SK-N-SH (cell line): ENCODE results near the gene MYO1C. TPM values are rescaled to one million over a fixed set of nuclear protein-coding genes. Genes with fewer than 3 reads are reported as not detected.
"Not testable (repeated sequence)": the region's sequence is repeated elsewhere in the genome, so short reads cannot be mapped to it uniquely, and the experiment has no call there.

Experiments used
- CTCF ChIA-PET: fragments of 300-600, 350-600 bp; formaldehyde crosslinking; extraction: SDS; loops from one replicate; lab custom pipeline; 2021; lab: Yijun Ruan, JAX
- POLR2A ChIA-PET: fragments of 350-600 bp; sonication (Branson Sonifier 250); formaldehyde crosslinking; extraction: SDS; loops from one replicate; lab custom pipeline; 2020; ENCODE audit warnings: antibody characterized with exemption, inconsistent platforms; lab: Yijun Ruan, JAX
- DNase-seq: peaks from one replicate; pipeline ENCODE4 v3.0.0; 2012
- H2AFZ ChIP-seq: fragments of 200-600 bp; sonication (generic); 2 replicates; pipeline ENCODE4 v1.8.1; 2016; ENCODE audit warnings: antibody characterized with exemption, mild to moderate bottlenecking, low read depth
- H3F3A ChIP-seq: fragments of 200-600 bp; sonication (generic); replicated peaks from 2 replicates; pipeline ENCODE3; 2016; ENCODE audit warnings: antibody characterized with exemption, mild to moderate bottlenecking; ENCODE audit not compliant: insufficient read depth
- H3K27ac ChIP-seq, 2 experiments: fragments of 200-500 bp in 1 of 2; fragments of 200-600 bp in 1 of 2; sonication (Bioruptor generic) in 1 of 2; sonication (generic), shearing (Covaris generic) in 1 of 2; 2 replicates each; pipeline versions ENCODE4 v1.5.1 to v1.6.1; 2014 to 2016; ENCODE audit warnings: low read depth in 2 of 2, inconsistent platforms in 1 of 2, low read length in 1 of 2, mild to moderate bottlenecking in 1 of 2, mixed read lengths in 1 of 2
- H3K27me3 ChIP-seq: fragments of 200-600 bp; sonication (generic), shearing (Covaris generic); 2 replicates; pipeline ENCODE4 v1.6.1; 2016; ENCODE audit warnings: mixed run types; ENCODE audit not compliant: insufficient read depth
- H3K36me3 ChIP-seq, 2 experiments: fragments of 200-500 bp in 1 of 2; fragments of 200-600 bp in 1 of 2; sonication (Bioruptor generic) in 1 of 2; sonication (generic) in 1 of 2; replicated peaks in 1 of 2; 2 replicates each; pipeline versions ENCODE3 to v1.5.1; 2014 to 2016; ENCODE audit warnings: low read length in 1 of 2, mild to moderate bottlenecking in 1 of 2; ENCODE audit not compliant: insufficient read depth in 2 of 2, control insufficient read depth in 1 of 2
- H3K4me1 ChIP-seq, 2 experiments: fragments of 200-500 bp in 1 of 2; fragments of 200-600 bp in 1 of 2; sonication (Bioruptor generic) in 1 of 2; sonication (generic), shearing (Covaris generic) in 1 of 2; 2 replicates each; pipeline versions ENCODE4 v1.5.1 to v1.6.1; 2014 to 2016; ENCODE audit warnings: low read depth in 1 of 2, low read length in 1 of 2, mixed run types in 1 of 2; ENCODE audit not compliant: insufficient read depth in 2 of 2, control insufficient read depth in 1 of 2
- H3K4me2 ChIP-seq: fragments of 200-600 bp; sonication (generic), shearing (Covaris generic); 2 replicates; pipeline ENCODE4 v1.6.1; 2017; ENCODE audit warnings: mixed run types
- H3K4me3 ChIP-seq, 2 experiments: fragments of 200-500 bp in 1 of 2; fragments of 200-600 bp in 1 of 2; sonication (Bioruptor generic) in 1 of 2; sonication (generic), shearing (Covaris generic) in 1 of 2; 2 replicates each; pipeline versions ENCODE4 v1.5.1 to v1.8.1; 2014 to 2016; ENCODE audit warnings: low read depth in 2 of 2, inconsistent platforms in 1 of 2, low read length in 1 of 2, mild to moderate bottlenecking in 1 of 2, mixed read lengths in 1 of 2, moderate library complexity in 1 of 2
- H3K79me2 ChIP-seq: fragments of 200-600 bp; sonication (generic); 2 replicates; pipeline ENCODE4 v1.8.1; 2017; ENCODE audit warnings: mild to moderate bottlenecking; ENCODE audit not compliant: insufficient read depth
- H3K9ac ChIP-seq: fragments of 200-600 bp; sonication (generic); 2 replicates; pipeline ENCODE4 v1.6.1; 2017; ENCODE audit warnings: mixed run types
- H3K9me2 ChIP-seq: fragments of 200-600 bp; sonication (generic); 2 replicates; pipeline ENCODE4 v1.6.1; 2017; ENCODE audit warnings: mixed run types
- H3K9me3 ChIP-seq: fragments of 200-600 bp; sonication (generic); 2 replicates; pipeline ENCODE4 v1.6.1; 2017; ENCODE audit warnings: mixed run types, mild to moderate bottlenecking, moderate library complexity
- H4K20me1 ChIP-seq: fragments of 200-600 bp; sonication (generic); 2 replicates; pipeline ENCODE4 v1.6.1; 2017; ENCODE audit warnings: mild to moderate bottlenecking, mixed run types; ENCODE audit not compliant: insufficient read depth
- EZH2phosphoT487 ChIP-seq: fragments of 200-600 bp; sonication (generic); IDR thresholded peaks from 2 replicates; pipeline ENCODE4 v1.6.1; 2017; ENCODE audit warnings: low read depth, mixed run types, mild to moderate bottlenecking, antibody characterized with exemption, moderate library complexity, borderline replicate concordance
- FOXM1 ChIP-seq: IDR thresholded peaks from 2 replicates; pipeline ENCODE4 v1.4.0; 2012; ENCODE audit warnings: low read depth, mild to moderate bottlenecking
- GATA2 ChIP-seq: sonication (generic); formaldehyde crosslinking; IDR thresholded peaks from 2 replicates; pipeline ENCODE4 v1.5.0; 2020; ENCODE audit warnings: mild to moderate bottlenecking, missing genetic modification reagents
- JUND ChIP-seq: IDR thresholded peaks from 2 replicates; pipeline ENCODE4 v1.4.0; 2012
- NRF1 ChIP-seq: IDR thresholded peaks from 2 replicates; pipeline ENCODE4 v1.6.1; 2012; ENCODE audit warnings: low read depth, mild to moderate bottlenecking, low read length
- RAD21 ChIP-seq: IDR thresholded peaks from 2 replicates; pipeline ENCODE4 v1.6.1; 2012; ENCODE audit warnings: mild to moderate bottlenecking, low read length
- RCOR1 ChIP-seq: fragments of 150-350 bp; IDR thresholded peaks from 2 replicates; pipeline ENCODE4 v1.6.1; 2017; ENCODE audit warnings: antibody characterized with exemption, low read length
- SIN3A ChIP-seq: IDR thresholded peaks from 2 replicates; pipeline ENCODE4 v1.6.1; 2012; ENCODE audit warnings: low read depth, mild to moderate bottlenecking, low read length, moderate library complexity, borderline replicate concordance
- SMC3 ChIP-seq: IDR thresholded peaks from 2 replicates; pipeline ENCODE4 v1.6.1; 2012; ENCODE audit warnings: low read depth, low read length, improper control_type of control experiment
- TAF1 ChIP-seq: IDR thresholded peaks from 2 replicates; pipeline ENCODE4 v1.6.1; 2012; ENCODE audit warnings: low read depth, mild to moderate bottlenecking, low read length, moderate library complexity, borderline replicate concordance
- TCF12 ChIP-seq: IDR thresholded peaks from 2 replicates; pipeline ENCODE4 v1.4.0; 2012
- USF1 ChIP-seq: IDR thresholded peaks from 2 replicates; pipeline ENCODE4 v1.4.0; 2012; ENCODE audit warnings: low read depth, borderline replicate concordance
- YY1 ChIP-seq: IDR thresholded peaks from 2 replicates; pipeline ENCODE4 v1.4.0; 2012; ENCODE audit warnings: low read depth, mild to moderate bottlenecking
- WGBS: methylation state at CpG from one replicate; pipeline ENCODE4 v1.1.6; 2017; ENCODE audit warnings: low lambda C conversion rate; 5-methylcytosine and 5-hydroxymethylcytosine counted together
- polyA plus RNA-seq, 3 experiments: library from polyadenylated mRNA; depleted of rRNA; stranded (reverse); fragments of >200 nt; gene quantifications; 2 replicates each; pipeline ENCODE4 v1.2.3, GENCODE V29; 2012
- TF ChIP-seq, protein P1 (sequence below): fragments of 150-350 bp; IDR thresholded peaks from 2 replicates; pipeline ENCODE4 v1.6.1; 2017; ENCODE audit warnings: antibody characterized with exemption, low read length, low read depth, borderline replicate concordance
- TF ChIP-seq, protein P2 (sequence below): fragments of 150-350 bp; IDR thresholded peaks from 2 replicates; pipeline ENCODE4 v1.6.1; 2016; ENCODE audit warnings: mild to moderate bottlenecking, low read depth, low read length
- TF ChIP-seq, protein P3 (sequence below): fragments of 200-600 bp; sonication (generic); IDR thresholded peaks from 2 replicates; pipeline ENCODE4 v1.6.1; 2017; ENCODE audit warnings: antibody characterized with exemption, mild to moderate bottlenecking, moderate library complexity
- TF ChIP-seq, protein P4 (sequence below): IDR thresholded peaks from 2 replicates; pipeline ENCODE4 v1.4.0; 2012; ENCODE audit warnings: low read depth

Gene MYO1C
- polyA plus RNA-seq, 1 of the 3 experiments (the other 2 are of a cell fraction): 102 TPM

DNA sequence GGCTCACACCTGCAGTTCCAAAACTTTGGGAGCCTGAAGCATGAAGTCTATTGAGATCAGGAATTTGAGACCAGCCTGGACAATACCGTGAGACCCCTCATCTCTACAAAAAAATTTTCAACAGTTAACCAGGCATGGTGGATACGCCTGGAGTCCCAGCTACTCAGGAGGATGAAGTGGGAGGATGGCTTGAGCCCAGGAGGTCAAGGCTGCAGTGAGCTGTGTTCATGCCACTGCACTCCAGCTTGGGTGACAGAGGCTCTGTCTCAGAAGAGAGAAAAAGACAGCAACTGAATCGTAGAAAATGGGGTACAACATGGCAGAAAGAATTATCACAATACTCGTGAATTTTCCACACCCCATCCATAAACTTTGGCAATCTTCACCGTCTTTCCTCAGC is 39.6 kb downstream of the MYO1C start:
- Histone ChIP-seq H3K9ac (no peak overlapping the region), H3K9me2 (no peaks in the 10 kb centered on the region), H3K9me3 (no peaks in the 10 kb centered on the region), H3K79me2 (peaks cover 82% of the 10 kb centered on the region), H3K36me3 (peaks cover 3 to 18% of the 10 kb centered on the region in 2 experiments), H3F3A (peaks cover 18% of the 10 kb centered on the region), H3K4me3 (no peak overlapping the region), H3K4me1 (peaks cover 0 to 8% of the 10 kb centered on the region in 2 experiments; a peak in 1 of 4 replicates), H2AFZ (no peak overlapping the region), H4K20me1 (peaks cover 78% of the 10 kb centered on the region), H3K4me2 (no peak overlapping the region), H3K27me3 (no peaks in the 10 kb centered on the region), H3K27ac (no peak overlapping the region)
- POLR2A ChIA-PET: no interaction called here
- CTCF ChIA-PET: no interaction called here
- no peak for DNase-seq
- 89% methylated on average over 5 of the region's 5 CpGs for WGBS
- no peak for TF ChIP-seq FOXM1
- no peak for TF ChIP-seq YY1
- TF ChIP-seq, protein P1, sequence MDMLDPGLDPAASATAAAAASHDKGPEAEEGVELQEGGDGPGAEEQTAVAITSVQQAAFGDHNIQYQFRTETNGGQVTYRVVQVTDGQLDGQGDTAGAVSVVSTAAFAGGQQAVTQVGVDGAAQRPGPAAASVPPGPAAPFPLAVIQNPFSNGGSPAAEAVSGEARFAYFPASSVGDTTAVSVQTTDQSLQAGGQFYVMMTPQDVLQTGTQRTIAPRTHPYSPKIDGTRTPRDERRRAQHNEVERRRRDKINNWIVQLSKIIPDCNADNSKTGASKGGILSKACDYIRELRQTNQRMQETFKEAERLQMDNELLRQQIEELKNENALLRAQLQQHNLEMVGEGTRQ: no peak
- no peak for TF ChIP-seq TCF12
- no peak for TF ChIP-seq TAF1
- TF ChIP-seq JUND: no peak
- TF ChIP-seq NRF1: no peak
- TF ChIP-seq SIN3A: no peak
- TF ChIP-seq, protein P2, sequence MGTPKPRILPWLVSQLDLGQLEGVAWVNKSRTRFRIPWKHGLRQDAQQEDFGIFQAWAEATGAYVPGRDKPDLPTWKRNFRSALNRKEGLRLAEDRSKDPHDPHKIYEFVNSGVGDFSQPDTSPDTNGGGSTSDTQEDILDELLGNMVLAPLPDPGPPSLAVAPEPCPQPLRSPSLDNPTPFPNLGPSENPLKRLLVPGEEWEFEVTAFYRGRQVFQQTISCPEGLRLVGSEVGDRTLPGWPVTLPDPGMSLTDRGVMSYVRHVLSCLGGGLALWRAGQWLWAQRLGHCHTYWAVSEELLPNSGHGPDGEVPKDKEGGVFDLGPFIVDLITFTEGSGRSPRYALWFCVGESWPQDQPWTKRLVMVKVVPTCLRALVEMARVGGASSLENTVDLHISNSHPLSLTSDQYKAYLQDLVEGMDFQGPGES: no peak
- no peak for TF ChIP-seq GATA2 (CRISPR knock-in tag)
- no peak for TF ChIP-seq EZH2phosphoT487
- TF ChIP-seq RAD21: no peak
- TF ChIP-seq, protein P3, sequence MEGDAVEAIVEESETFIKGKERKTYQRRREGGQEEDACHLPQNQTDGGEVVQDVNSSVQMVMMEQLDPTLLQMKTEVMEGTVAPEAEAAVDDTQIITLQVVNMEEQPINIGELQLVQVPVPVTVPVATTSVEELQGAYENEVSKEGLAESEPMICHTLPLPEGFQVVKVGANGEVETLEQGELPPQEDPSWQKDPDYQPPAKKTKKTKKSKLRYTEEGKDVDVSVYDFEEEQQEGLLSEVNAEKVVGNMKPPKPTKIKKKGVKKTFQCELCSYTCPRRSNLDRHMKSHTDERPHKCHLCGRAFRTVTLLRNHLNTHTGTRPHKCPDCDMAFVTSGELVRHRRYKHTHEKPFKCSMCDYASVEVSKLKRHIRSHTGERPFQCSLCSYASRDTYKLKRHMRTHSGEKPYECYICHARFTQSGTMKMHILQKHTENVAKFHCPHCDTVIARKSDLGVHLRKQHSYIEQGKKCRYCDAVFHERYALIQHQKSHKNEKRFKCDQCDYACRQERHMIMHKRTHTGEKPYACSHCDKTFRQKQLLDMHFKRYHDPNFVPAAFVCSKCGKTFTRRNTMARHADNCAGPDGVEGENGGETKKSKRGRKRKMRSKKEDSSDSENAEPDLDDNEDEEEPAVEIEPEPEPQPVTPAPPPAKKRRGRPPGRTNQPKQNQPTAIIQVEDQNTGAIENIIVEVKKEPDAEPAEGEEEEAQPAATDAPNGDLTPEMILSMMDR: no peak
- no peak for TF ChIP-seq SMC3
- no peak for TF ChIP-seq USF1
- TF ChIP-seq, protein P4, sequence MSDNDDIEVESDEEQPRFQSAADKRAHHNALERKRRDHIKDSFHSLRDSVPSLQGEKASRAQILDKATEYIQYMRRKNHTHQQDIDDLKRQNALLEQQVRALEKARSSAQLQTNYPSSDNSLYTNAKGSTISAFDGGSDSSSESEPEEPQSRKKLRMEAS: no peak
- no peak for TF ChIP-seq RCOR1

- WGBS: 97% methylated on average over 21 of the region's 21 CpGs
- H2AFZ ChIP-seq, POLR2A ChIA-PET, H3K9me2 ChIP-seq, H3K9ac ChIP-seq, H3K4me1 ChIP-seq, H3K27ac ChIP-seq, H3K4me3 ChIP-seq, H3K4me2 ChIP-seq, H3K27me3 ChIP-seq, DNase-seq, H3K9me3 ChIP-seq: not testable (repeated sequence)
- peaks cover 3 to 21% of the 10 kb centered on the region in 2 experiments for H3K36me3 ChIP-seq
- CTCF ChIA-PET: interaction anchor here (2.0 kb wide), 1 partner anchor 85 kb away, joined by 5 read pairs; no protein-coding TSS in a partner anchor
- peaks cover 99% of the 10 kb centered on the region for H4K20me1 ChIP-seq
- peaks cover 100% of the 10 kb centered on the region for H3K79me2 ChIP-seq
- peaks cover 14% of the 10 kb centered on the region for H3F3A ChIP-seq
Observed at GRCh38 chr17:1450261-1450660, 42.2 kb downstream of the MYO1C start.
